Measurements from ENCODE around the gene GTF2E1. TPM values are rescaled to one million over a fixed set of nuclear protein-coding genes. Genes with fewer than 3 reads are reported as not detected.

The GTF2E1 gene
- total and polyA plus RNA-seq, 10 of the 15 experiments (the other 5 are each of a cell fraction or from before 2014, with no cell fraction given) = 9.2 to 24.9 (median 16.2) TPM

DNA sequence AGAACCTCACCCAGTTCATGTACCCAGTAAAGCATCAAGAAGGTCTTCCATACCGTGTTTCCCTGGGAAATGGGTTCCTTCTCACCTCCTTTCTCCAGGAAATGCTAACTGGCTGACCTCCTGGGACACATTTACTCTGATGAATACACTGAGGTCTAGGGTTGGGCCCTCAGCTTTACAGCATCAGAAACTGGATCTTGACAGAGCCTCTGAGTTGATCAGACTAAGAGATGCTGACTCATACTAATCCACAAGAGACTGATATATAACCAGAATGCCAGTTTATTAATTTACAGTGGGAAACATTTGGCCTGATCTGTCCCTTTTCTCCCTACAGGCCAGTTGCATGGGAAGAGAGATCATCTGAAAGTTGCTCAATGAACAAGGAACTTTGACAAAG is 55.8 kb downstream of the GTF2E1 start (continued):
- TF ChIP-seq, protein P1, sequence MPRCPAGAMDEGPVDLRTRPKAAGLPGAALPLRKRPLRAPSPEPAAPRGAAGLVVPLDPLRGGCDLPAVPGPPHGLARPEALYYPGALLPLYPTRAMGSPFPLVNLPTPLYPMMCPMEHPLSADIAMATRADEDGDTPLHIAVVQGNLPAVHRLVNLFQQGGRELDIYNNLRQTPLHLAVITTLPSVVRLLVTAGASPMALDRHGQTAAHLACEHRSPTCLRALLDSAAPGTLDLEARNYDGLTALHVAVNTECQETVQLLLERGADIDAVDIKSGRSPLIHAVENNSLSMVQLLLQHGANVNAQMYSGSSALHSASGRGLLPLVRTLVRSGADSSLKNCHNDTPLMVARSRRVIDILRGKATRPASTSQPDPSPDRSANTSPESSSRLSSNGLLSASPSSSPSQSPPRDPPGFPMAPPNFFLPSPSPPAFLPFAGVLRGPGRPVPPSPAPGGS (IDR thresholded peaks at IDR 0.05; ENCODE audit: borderline replicate concordance, insufficient read depth, low read depth, low read length, poor library complexity, severe bottlenecking) = no peak
- TF ChIP-seq SRF (IDR thresholded peaks at IDR 0.05; ENCODE audit: low read depth in 2 of 2, low read length in 2 of 2) = no peak
- TF ChIP-seq, protein P2, sequence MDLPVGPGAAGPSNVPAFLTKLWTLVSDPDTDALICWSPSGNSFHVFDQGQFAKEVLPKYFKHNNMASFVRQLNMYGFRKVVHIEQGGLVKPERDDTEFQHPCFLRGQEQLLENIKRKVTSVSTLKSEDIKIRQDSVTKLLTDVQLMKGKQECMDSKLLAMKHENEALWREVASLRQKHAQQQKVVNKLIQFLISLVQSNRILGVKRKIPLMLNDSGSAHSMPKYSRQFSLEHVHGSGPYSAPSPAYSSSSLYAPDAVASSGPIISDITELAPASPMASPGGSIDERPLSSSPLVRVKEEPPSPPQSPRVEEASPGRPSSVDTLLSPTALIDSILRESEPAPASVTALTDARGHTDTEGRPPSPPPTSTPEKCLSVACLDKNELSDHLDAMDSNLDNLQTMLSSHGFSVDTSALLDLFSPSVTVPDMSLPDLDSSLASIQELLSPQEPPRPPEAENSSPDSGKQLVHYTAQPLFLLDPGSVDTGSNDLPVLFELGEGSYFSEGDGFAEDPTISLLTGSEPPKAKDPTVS (IDR thresholded peaks at IDR 0.05; ENCODE audit: low read depth, low read length) = no peak
- TF ChIP-seq, protein P3, sequence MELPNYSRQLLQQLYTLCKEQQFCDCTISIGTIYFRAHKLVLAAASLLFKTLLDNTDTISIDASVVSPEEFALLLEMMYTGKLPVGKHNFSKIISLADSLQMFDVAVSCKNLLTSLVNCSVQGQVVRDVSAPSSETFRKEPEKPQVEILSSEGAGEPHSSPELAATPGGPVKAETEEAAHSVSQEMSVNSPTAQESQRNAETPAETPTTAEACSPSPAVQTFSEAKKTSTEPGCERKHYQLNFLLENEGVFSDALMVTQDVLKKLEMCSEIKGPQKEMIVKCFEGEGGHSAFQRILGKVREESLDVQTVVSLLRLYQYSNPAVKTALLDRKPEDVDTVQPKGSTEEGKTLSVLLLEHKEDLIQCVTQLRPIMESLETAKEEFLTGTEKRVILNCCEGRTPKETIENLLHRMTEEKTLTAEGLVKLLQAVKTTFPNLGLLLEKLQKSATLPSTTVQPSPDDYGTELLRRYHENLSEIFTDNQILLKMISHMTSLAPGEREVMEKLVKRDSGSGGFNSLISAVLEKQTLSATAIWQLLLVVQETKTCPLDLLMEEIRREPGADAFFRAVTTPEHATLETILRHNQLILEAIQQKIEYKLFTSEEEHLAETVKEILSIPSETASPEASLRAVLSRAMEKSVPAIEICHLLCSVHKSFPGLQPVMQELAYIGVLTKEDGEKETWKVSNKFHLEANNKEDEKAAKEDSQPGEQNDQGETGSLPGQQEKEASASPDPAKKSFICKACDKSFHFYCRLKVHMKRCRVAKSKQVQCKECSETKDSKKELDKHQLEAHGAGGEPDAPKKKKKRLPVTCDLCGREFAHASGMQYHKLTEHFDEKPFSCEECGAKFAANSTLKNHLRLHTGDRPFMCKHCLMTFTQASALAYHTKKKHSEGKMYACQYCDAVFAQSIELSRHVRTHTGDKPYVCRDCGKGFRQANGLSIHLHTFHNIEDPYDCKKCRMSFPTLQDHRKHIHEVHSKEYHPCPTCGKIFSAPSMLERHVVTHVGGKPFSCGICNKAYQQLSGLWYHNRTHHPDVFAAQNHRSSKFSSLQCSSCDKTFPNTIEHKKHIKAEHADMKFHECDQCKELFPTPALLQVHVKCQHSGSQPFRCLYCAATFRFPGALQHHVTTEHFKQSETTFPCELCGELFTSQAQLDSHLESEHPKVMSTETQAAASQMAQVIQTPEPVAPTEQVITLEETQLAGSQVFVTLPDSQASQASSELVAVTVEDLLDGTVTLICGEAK (IDR thresholded peaks at IDR 0.05; ENCODE audit: borderline replicate concordance) = no peak
- TF ChIP-seq CHD4 (IDR thresholded peaks at IDR 0.05) = no peak
- no peak for TF ChIP-seq CBX5 (IDR thresholded peaks at IDR 0.05; ENCODE audit: low read depth)
